MCF 10A (cell line): ENCODE measurements around the gene SMAD9. TPM values are rescaled to one million over a fixed set of nuclear protein-coding genes. Genes with fewer than 3 reads are reported as not detected.

Experiments used
- BruUV-seq: library from RNA; stranded (reverse); fragments of 400-500 nt; replicated peaks from 2 replicates; lab custom pipeline; 2021; lab: Mats Ljungman, UMichigan
- CTCF ChIA-PET: fragments of 300-600 bp; sonication (Branson Sonifier 250); formaldehyde crosslinking; extraction: SDS; loops from one replicate; lab custom pipeline; 2021; ENCODE audit warnings: antibody characterized with exemption, inconsistent platforms; lab: Yijun Ruan, JAX
- POLR2A ChIA-PET: fragments of 300-600, 350-650 bp; sonication (Branson Sonifier 250); formaldehyde crosslinking; extraction: SDS; loops from one replicate; lab custom pipeline; 2020; ENCODE audit warnings: antibody characterized with exemption, inconsistent platforms; lab: Yijun Ruan, JAX
- DNase-seq: peaks from one replicate; pipeline ENCODE4 v3.0.0-alpha.2; 2018; ENCODE audit not compliant: unreplicated experiment
- H3K27ac Mint-ChIP-seq: one replicate; pipeline ENCODE4 v1.8.0; 2022; ENCODE audit warnings: mild to moderate bottlenecking, low read depth, mixed read lengths; ENCODE audit not compliant: unreplicated experiment
- H3K27me3 Mint-ChIP-seq: one replicate; pipeline ENCODE4 v1.8.0; 2022; ENCODE audit warnings: mixed read lengths; ENCODE audit not compliant: insufficient read depth, unreplicated experiment
- H3K36me3 Mint-ChIP-seq: one replicate; pipeline ENCODE4 v1.8.0; 2022; ENCODE audit warnings: mild to moderate bottlenecking, moderate library complexity, mixed read lengths; ENCODE audit not compliant: insufficient read depth, unreplicated experiment
- H3K4me1 Mint-ChIP-seq: one replicate; pipeline ENCODE4 v1.8.0; 2022; ENCODE audit warnings: mixed read lengths; ENCODE audit not compliant: insufficient read depth, unreplicated experiment
- H3K4me3 Mint-ChIP-seq: one replicate; pipeline ENCODE4 v1.8.0; 2022; ENCODE audit warnings: mild to moderate bottlenecking, moderate library complexity, mixed read lengths; ENCODE audit not compliant: unreplicated experiment
- H3K9me3 Mint-ChIP-seq: one replicate; pipeline ENCODE4 v1.8.0; 2022; ENCODE audit warnings: mixed read lengths; ENCODE audit not compliant: unreplicated experiment
- intact Hi-C: fragments of 100-400 bp; cut with micrococcal nuclease; formaldehyde crosslinking; loops from 2 replicates; pipeline ENCODE4 v1.14.1; 2022
- total RNA-seq: library from RNA; stranded (reverse); gene quantifications from 2 replicates; pipeline ENCODE4 v1.2.3, GENCODE V29; 2022
- TF ChIP-seq, protein P1 (sequence below): fragments of 200-600 bp; IDR thresholded peaks from one replicate; pipeline ENCODE4 v1.8.0; 2022; ENCODE audit warnings: antibody characterized with exemption, mild to moderate bottlenecking; ENCODE audit not compliant: unreplicated experiment

The SMAD9 gene
- total RNA-seq, 1 experiment from 2014 or later, result 1.6 TPM

DNA sequence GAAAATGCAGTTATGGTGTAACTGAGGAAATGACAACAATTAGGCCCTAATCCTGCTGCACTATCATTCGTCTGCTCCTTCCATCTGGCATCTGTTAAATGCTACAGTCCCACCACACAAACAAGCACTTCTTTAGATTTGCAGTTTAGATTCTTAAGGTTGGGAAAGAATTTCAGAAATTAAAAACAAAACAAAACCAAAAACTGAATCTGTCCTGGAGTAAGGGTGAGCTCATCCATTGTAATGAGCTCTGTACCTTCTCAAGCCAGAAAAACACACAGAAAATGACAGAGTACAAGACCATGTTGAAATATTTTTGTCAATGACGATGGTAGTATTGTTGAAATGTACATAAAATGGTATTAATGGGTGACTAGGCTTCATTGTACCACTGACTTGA is 28.3 kb downstream of the SMAD9 start:
- H3K36me3 Mint-ChIP-seq, result no peaks in the 10 kb centered on the region
- H3K4me1 Mint-ChIP-seq, result no peaks in the 10 kb centered on the region
- ChIA-PET CTCF (interaction anchor here (0.7 kb wide), 1 partner anchor 15 kb away, joined by 3 read pairs; no protein-coding TSS in a partner anchor), POLR2A (no interaction called here)
- no peaks in the 10 kb centered on the region for H3K27me3 Mint-ChIP-seq
- intact Hi-C loops, result no loop called here
- no peak overlapping the region for H3K27ac Mint-ChIP-seq
- no peaks in the 10 kb centered on the region for H3K9me3 Mint-ChIP-seq
- no peak for DNase-seq
- no peak overlapping the region for H3K4me3 Mint-ChIP-seq
- TF ChIP-seq, protein P1, sequence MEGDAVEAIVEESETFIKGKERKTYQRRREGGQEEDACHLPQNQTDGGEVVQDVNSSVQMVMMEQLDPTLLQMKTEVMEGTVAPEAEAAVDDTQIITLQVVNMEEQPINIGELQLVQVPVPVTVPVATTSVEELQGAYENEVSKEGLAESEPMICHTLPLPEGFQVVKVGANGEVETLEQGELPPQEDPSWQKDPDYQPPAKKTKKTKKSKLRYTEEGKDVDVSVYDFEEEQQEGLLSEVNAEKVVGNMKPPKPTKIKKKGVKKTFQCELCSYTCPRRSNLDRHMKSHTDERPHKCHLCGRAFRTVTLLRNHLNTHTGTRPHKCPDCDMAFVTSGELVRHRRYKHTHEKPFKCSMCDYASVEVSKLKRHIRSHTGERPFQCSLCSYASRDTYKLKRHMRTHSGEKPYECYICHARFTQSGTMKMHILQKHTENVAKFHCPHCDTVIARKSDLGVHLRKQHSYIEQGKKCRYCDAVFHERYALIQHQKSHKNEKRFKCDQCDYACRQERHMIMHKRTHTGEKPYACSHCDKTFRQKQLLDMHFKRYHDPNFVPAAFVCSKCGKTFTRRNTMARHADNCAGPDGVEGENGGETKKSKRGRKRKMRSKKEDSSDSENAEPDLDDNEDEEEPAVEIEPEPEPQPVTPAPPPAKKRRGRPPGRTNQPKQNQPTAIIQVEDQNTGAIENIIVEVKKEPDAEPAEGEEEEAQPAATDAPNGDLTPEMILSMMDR, result no peak
- BruUV-seq, result no TSS peak

DNA sequence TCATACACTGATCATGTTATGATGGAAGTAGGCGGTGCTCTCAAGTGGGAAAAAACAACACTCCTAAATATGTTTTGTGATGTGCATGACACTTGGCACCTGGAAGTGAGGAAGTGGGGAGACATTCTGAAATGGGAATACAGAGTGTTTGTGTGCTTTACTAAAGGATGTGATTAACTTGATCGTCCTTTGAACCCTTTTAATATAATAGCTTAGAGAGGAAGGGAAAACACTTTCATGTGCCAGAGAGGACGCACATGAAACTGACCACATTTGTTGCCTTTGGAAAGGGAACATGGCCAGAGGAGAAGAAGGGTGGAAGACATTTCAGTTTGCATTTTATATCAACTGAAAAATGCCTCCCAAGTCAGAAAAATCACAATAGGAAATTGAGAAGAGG is 31.4 kb downstream of the SMAD9 start:
- Mint-ChIP-seq H3K27ac (no peak overlapping the region), H3K4me3 (no peak overlapping the region), H3K4me1 (no peaks in the 10 kb centered on the region), H3K27me3 (no peaks in the 10 kb centered on the region), H3K36me3 (no peaks in the 10 kb centered on the region), H3K9me3 (no peaks in the 10 kb centered on the region)
- POLR2A ChIA-PET, result no interaction called here
- intact Hi-C loops, result no loop called here
- BruUV-seq, result no TSS peak
- TF ChIP-seq, protein P1, result no peak
- CTCF ChIA-PET, result interaction anchor here (2.2 kb wide), 1 partner anchor 93 kb away, joined by 10 read pairs; no protein-coding TSS in a partner anchor
- DNase-seq, result no peak

DNA sequence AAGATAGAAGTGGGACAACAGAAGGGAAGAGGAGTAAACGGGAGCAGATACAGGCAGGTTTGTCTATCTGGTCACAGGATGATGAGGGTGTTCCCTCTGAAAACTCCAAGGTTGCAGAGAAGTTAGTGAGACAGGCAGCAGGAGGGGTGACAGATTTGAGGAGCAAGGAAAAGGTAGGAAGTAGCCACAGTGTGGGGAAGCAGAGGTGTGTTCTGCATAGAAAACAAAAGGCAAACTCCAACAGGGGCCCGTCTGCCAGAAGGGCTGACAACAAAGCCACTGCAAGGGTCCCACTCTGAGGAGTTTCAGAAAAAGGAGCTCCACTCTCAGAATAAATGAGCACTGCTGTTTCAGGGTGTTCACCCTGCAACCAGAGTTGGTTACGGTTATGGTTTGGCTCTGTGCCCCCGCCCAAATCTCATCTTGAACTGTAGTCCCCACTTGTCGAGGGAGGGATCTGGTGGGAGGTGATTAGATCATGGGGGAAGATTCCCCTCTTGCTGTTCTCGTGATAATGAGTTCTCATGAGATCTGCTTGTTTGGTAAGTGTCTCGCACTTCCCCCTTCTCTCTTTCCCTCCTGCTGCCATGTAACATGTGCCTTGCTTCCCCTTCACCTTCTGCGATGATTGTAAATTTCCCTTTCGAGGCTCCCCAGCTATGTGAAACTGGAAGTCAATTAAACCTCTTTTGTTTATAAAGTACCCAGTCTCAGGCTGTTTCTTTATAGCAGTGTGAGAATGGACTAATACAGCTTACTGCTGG is 32.1 kb downstream of the SMAD9 start:
- intact Hi-C loops, result no loop called here

DNA sequence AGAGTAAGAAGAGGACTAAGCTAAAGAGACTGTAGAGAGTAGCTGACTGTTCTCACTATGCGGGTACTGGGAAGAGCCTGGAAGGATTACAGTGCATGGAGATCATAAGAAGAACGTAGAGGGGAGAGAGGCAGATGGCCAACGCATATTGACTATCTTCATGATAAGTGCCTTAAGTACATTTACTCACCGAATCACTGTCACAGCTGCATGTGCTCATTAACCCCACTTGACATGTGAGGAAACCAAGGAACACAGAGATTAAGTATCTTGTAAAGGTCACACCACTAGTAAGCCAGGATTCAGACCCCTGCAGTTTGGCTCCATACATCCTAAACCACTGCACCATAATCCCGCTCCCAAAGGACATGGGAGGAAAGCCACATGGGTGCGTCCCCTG is 34.1 kb downstream of the SMAD9 start:
- no peak overlapping the region for H3K4me3 Mint-ChIP-seq
- TF ChIP-seq, protein P1, result no peak
- ChIA-PET CTCF (no interaction called here), POLR2A (no interaction called here)
- H3K36me3 Mint-ChIP-seq, result no peaks in the 10 kb centered on the region
- no TSS peak for BruUV-seq
- H3K4me1 Mint-ChIP-seq, result no peaks in the 10 kb centered on the region
- intact Hi-C loops, result no loop called here
- no peak for DNase-seq
- H3K27ac Mint-ChIP-seq, result no peak overlapping the region
- no peaks in the 10 kb centered on the region for H3K27me3 Mint-ChIP-seq
- no peaks in the 10 kb centered on the region for H3K9me3 Mint-ChIP-seq

More for the DNA sequence above, 32.1 kb downstream of the SMAD9 start:
- CTCF ChIA-PET, result interaction anchor here (0.6 to 2.2 kb wide), 3 partner anchors 15 to 171 kb away, joined by 3 to 10 read pairs (median 3); no protein-coding TSS in a partner anchor
- POLR2A ChIA-PET, result no interaction called here
- H3K27me3 Mint-ChIP-seq, result no peaks in the 10 kb centered on the region
- no peak overlapping the region for H3K4me3 Mint-ChIP-seq
- TF ChIP-seq, protein P1, result no peak
- no peak for DNase-seq
- H3K36me3 Mint-ChIP-seq, result no peaks in the 10 kb centered on the region
- no TSS peak for BruUV-seq
- H3K9me3 Mint-ChIP-seq, result no peaks in the 10 kb centered on the region
- H3K27ac Mint-ChIP-seq, result no peak overlapping the region
- no peaks in the 10 kb centered on the region for H3K4me1 Mint-ChIP-seq
